Lower leg skin (tissue), 3 donors: Measurements from ENCODE around the gene SCD5.

Experiments
- CTCF ChIP-seq, 3 donors: fragments of 450-650 bp; IDR thresholded peaks; one replicate each; pipeline ENCODE4 v1.5.1; 2016; ENCODE audit warnings: antibody characterized with exemption in 3 of 3, mild to moderate bottlenecking in 3 of 3, moderate library complexity in 2 of 3
- POLR2A ChIP-seq, 2 donors: fragments of 450-650 bp; IDR thresholded peaks; one replicate each; pipeline ENCODE4 v1.6.1; 2016 to 2017; ENCODE audit warnings: antibody characterized with exemption in 2 of 2, mild to moderate bottlenecking in 1 of 2, moderate library complexity in 1 of 2

GRCh38 chr4:82698412-82698811 lies 100.2 kb downstream of the SCD5 start:
- TF ChIP-seq CTCF (IDR thresholded peaks at IDR 0.05) (no peak), POLR2A (IDR thresholded peaks at IDR 0.05) (no peak)
